HG03469 (cell line): ENCODE data around the gene PHRF1.

Experiments used
- ATAC-seq: cut with Tn5 transposase; IDR thresholded peaks from one replicate; pipeline ENCODE4 v1.9.1; 2021; ENCODE audit warnings: mild to moderate bottlenecking, moderate library complexity, moderate number of reproducible peaks; ENCODE audit not compliant: unreplicated experiment

The PHRF1 gene

GRCh38 chr11:538431-539051, 37.7 kb upstream of the PHRF1 start:
- no peak for ATAC-seq

GRCh38 chr11:539971-540481, 36.2 kb upstream of the PHRF1 start:
- no peak for ATAC-seq

- ATAC-seq: no peak
These were observed 35.5 kb upstream of the PHRF1 start for GRCh38 chr11:540583-541432.

DNA sequence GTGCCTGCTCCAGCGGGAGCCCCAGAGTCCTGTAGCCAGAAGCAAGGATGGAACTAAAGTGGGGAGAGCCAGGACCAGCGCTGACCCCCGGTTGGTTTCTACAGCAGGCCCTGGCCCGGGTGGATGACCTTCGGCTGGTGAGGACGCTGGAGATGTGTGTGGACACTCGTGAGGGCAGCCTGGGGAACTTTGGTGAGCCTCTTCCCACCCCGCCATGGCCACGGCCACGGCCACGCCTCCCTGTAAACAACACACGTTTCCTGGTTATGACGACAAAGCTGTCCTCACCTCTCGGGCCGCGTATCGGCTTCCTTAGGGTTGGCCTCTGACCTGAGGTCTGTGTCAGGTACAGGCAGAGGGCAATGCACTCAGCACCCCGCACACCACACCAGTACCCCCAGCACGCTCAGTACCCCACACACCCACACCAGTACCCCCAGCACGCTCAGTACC, 34.8 kb upstream of the PHRF1 start:
- ATAC-seq: no peak

DNA sequence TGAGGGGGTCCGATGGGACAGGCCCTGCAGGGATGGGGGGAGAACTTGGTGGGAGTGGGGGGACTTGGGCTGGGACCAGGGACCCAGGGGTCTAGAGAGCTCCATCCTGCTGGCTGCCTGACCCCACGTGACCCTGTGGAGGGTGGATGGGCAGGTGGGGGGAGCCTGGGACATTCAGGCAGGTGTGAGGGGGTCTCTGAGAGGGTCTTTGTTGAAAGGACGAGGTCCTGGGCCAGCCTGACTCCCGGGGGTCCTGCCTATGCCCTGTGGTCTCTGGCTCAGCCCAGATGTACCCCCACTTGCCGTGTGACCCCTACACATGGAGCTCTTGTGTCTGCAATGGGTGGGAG, 31.5 kb upstream of the PHRF1 start:
- no peak for ATAC-seq

- ATAC-seq: no peak
These were observed 31.1 kb upstream of the PHRF1 start for GRCh38 chr11:545171-545570.

DNA sequence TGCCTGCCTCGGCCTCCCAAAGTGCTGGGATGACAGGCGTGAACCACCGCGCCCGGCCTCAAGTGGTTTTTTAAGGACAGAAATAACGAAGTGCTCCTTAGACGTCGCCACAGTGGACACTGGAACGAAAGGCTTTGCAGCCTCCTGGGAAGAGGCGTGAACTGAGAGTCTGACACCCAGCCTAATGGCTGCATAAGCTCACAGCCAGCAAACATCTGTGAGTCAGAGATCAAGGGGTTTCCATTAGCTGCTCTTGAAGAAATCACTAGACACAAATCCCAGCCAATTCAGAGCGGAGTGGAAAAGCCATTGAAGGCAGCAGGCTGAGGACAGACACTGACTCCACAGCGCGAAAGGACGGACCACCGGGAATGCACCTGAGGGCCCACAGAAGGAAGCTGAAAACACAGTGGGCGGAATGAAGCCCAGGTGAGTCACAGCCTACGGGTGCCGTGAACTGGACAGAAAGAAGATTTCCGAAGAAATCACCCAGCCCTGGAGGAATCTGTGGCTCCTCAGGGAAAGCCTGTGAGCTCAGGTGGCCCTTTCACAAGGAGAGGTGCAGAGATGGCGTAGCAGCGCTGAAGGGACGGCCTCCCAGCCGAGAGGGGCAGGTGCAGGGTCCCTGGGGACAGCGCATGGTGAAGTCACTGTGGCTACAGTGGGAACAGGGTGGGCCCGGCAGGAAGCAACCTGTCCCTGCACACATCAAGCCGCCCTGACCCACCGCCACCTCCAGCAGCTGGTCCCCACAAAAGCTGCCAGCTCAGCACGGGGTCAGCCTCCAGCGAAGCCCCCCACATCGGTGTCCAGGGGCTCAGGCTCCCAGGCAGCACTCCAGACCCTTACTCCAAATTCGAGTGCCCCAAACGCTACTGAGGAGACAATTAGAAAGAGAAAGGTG, 27.3 kb upstream of the PHRF1 start:
- no peak for ATAC-seq

DNA sequence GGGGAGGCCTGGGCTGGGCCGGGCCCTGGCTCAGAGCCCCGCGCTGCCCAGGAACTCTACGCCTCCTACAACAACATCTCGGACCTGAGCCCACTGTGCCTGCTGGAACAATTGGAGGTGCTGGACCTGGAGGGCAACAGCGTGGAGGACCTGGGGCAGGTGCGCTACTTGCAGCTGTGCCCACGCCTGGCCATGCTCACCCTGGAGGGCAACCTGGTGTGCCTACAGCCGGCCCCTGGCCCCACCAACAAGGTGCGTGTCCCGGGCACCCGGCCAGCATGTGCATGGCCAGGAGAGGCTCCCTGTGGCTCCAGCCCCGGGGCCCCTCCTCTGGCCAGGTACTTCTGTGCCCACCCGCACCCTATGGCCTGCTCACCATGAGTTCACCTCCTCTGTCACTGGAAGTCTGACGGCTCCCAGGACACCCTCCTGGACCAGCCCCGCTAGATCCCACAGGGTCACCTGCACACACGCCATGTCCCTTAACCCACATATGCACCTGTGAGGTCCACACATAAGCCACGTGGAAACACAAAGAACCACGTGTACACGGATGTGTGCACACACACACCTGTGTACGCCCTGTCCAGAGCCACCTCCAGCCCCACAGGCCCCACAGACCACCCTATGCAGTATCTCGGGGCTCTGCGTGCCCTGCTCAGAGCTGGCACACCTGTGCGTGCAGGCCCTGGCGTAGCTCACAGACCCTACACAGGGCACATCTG, 26.1 kb upstream of the PHRF1 start:
- ATAC-seq: no peak

DNA sequence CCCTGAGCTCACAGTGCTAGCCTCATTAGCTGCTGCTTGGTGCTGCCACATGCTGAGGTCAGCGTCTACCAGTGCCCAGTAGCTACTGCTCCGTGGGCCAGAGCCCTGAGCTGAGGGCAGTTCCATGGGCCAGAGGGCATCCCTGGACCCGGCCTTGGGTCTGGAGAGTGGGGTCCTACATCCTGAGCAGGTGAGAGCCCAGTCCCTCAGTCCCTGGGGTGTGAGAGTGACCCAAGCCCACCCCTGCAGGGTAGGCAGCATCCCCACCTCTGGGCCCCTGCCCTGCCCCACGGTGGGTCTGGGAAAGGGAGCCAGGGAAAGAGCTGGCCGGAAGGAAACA, 25.6 kb upstream of the PHRF1 start:
- ATAC-seq: no peak

DNA sequence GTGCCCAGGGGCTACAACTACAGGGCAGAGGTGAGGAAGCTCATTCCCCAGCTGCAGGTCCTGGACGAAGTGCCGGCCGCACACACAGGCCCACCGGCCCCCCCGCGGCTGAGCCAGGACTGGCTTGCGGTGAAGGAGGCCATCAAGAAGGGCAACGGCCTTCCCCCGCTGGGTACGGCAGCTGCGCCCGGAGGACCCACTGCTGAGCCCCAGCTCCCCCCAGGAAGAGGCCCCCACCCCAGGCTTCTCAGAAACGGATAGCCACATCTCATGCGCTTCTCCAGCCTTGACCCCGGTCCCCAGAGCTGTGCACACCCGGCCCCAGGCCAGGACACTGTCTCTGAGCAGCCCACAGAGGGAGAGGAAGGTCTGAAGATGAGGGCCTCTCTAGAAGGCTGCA, 25.1 kb upstream of the PHRF1 start:
- ATAC-seq: no peak

- no peak for ATAC-seq
These were observed 24.7 kb upstream of the PHRF1 start for GRCh38 chr11:551596-551995.

GRCh38 chr11:553083-553987, 22.9 kb upstream of the PHRF1 start:
- ATAC-seq: no peak

GRCh38 chr11:553988-554340, 22.3 kb upstream of the PHRF1 start:
- ATAC-seq: no peak

DNA sequence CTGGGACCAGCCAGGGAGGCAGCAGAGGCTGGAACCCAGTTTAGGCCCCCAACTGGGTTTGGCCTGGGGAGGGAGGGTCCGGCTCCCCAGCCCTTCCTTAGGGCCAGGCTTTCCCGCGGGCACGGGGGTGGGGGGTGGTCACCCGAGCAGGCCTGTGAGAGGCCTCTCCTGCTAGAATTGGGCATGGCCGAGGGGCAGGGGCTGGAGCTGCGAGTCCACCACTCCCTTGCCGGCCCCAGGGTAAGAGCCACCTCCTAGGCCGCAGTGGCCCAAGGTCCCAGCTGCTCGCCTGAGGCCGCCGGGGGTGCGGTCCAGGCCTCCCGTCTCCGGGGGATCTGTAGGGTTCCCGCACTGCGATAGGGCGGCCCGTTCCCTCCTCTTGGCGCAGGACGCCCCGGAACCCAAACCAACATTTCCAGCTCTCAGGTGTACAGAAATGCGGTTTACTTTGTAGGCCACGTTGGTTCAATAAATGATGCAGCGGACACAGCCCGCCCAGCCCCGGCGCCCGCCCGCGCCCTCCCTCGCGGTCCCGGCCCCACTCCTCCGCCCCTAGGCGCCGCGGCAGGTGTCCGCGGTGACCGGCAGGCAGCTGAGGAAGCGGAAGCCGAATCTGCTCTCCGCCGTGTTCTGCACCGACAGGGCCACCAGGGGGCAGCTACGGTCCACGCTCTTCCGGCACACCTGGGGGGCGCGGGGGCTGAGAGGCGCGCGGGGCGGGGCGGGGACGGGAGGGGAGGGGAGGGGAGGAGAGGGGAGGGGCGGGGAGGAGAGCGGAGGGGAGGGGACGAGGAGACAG, 21.6 kb upstream of the PHRF1 start:
- ATAC-seq: no peak

DNA sequence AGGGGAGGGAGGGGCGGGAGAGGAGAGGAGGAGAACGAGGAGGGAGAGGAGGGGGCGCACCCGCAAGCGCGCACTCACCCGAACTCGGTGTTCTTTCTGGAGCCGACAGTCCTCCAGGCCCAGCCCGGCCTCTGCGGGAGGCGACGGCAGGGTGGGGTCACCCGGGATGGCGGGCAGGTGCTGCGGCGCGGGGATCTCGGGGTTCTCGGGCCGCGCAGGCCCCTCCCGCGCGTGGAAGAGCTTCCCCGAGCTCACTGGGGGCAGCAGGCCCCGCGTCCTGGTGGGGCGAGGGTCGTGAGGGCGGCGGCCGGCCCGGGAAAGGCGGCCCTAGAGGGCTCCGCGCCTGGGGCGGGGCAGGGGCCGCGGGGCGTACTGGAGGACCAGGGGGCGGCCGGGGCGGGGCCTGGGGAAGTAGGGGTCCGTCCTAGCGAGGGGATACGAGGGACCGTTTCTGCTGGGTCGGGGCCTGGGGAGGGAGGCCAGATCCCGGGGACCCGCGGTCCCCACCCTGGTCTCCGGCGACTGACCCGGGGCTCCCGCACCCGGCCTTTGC, 21.0 kb upstream of the PHRF1 start:
- no peak for ATAC-seq

GRCh38 chr11:555780-556661, 20.2 kb upstream of the PHRF1 start:
- no peak for ATAC-seq

DNA sequence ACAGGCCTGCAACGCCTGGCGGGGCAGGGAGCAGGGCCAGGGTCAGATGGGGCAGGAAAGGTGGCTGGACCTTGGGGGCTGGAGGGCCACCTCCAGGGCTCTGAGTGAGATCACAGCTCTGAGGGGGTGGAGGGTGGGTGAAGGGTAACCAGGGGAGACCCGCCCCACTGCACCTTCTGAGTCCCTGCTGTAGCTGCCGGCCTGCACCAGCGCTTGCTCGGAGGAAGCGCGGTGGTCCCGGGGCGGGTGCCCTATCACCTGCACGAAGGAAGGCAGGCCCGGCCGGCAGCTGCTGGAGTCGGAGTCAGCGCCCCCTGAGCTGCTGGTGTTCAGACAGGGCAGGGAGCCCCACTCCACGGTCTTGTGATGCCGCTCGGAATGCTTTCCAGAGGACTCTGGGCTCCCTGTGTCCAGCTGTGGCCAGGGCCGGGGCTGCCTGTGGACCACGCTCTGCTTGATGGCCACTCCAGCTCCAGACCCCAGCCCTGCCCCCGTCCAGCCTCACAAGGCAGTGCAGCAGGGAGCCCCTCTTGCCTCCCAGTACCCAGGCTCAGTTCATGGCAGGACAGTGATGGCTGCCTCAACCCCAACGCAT, 19.5 kb upstream of the PHRF1 start:
- no peak for ATAC-seq
